BJ (cell line): ENCODE results near the gene CRIM1. TPM values are rescaled to one million over a fixed set of nuclear protein-coding genes. Genes with fewer than 3 reads are reported as not detected.

Source experiments
- CTCF ChIA-PET: fragments of 350-600 bp; formaldehyde crosslinking; extraction: SDS; loops from one replicate; lab custom pipeline; 2021; ENCODE audit warnings: antibody characterized with exemption, inconsistent platforms; lab: Yijun Ruan, JAX
- POLR2A ChIA-PET: fragments of 300-600 bp; sonication (Branson Sonifier 250); formaldehyde crosslinking; extraction: SDS; loops from one replicate; lab custom pipeline; 2021; ENCODE audit warnings: antibody characterized with exemption; lab: Charles Lee
- DNase-seq: peaks from one replicate; pipeline ENCODE4 v3.0.0-alpha.2; 2011; ENCODE audit warnings: low read depth
- H3K27me3 ChIP-seq: 2 replicates; pipeline ENCODE4 v1.6.0; 2011; ENCODE audit warnings: low read length; ENCODE audit not compliant: control insufficient read depth, insufficient read depth
- H3K36me3 ChIP-seq: 2 replicates; pipeline ENCODE4 v1.5.1; 2011; ENCODE audit warnings: low read length; ENCODE audit not compliant: control insufficient read depth, insufficient read depth
- H3K4me3 ChIP-seq: 2 replicates; pipeline ENCODE4 v1.5.1; 2011; ENCODE audit warnings: low read depth, mild to moderate bottlenecking, control low read depth, low read length
- CTCF ChIP-seq: IDR thresholded peaks from 2 replicates; pipeline ENCODE4 v1.5.1; 2011; ENCODE audit warnings: low read depth, mild to moderate bottlenecking, control low read depth, inconsistent platforms, low read length, moderate library complexity; ENCODE audit not compliant: insufficient read depth
- polyA plus RNA-seq: library from polyadenylated mRNA; depleted of rRNA; stranded (reverse); fragments of >200 nt; gene quantifications from 2 replicates; pipeline ENCODE4 v1.2.3, GENCODE V29; 2011

CRIM1 gene
- polyA plus RNA-seq, 1 experiment = 729 TPM

- ChIA-PET POLR2A (no interaction called here), CTCF (interaction anchor here (0.7 to 1.6 kb wide), 4 partner anchors 14 to 150 kb away, joined by 3 to 4 read pairs (median 4); no protein-coding TSS in a partner anchor)
- DNase-seq = no peak
- H3K27me3 ChIP-seq = no peaks in the 10 kb centered on the region
- no peak for TF ChIP-seq CTCF
- no peaks in the 10 kb centered on the region for H3K36me3 ChIP-seq
- peak overlapping the region; percentile 97 for H3K4me3 ChIP-seq
These were observed 1.6 kb downstream of the CRIM1 start for GRCh38 chr2:36356990-36357846.

GRCh38 chr2:36357847-36358659 is 2.5 kb downstream of the CRIM1 start:
- TF ChIP-seq CTCF = peak; percentile 63
- no peaks in the 10 kb centered on the region for H3K36me3 ChIP-seq
- peak overlapping the region; percentile 97 for H3K4me3 ChIP-seq
- ChIA-PET CTCF (interaction anchor here (0.8 to 1.6 kb wide), 4 partner anchors 13 to 307 kb away, joined by 3 to 4 read pairs (median 3); no protein-coding TSS in a partner anchor), POLR2A (interaction anchor here (0.6 to 0.7 kb wide), 2 partner anchors 16 to 427 kb away, joined by 3 to 5 read pairs; no protein-coding TSS in a partner anchor)
- no peak for DNase-seq
- no peaks in the 10 kb centered on the region for H3K27me3 ChIP-seq

DNA sequence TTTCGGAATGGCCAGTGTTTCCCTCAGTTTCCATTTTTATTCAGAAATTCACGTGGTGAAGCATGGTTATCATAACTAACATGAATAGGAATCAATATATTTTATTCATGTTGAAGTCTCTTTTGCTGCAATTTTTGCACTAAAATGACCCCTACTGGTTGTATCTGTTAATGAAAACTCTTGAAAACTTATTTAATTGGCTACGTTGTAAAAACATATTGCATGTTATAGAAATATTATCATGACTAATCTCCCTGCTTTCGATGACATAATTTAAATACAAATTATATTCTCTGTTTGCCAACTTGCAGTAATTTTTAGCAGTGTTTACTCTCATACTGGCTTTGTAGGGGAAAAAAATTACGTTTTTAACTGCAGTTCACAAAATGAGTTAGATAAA is 3.5 kb downstream of the CRIM1 start:
- POLR2A ChIA-PET = no interaction called here
- no peak for DNase-seq
- CTCF ChIA-PET = interaction anchor here (1.5 to 1.6 kb wide), 2 partner anchors 14 to 19 kb away, joined by 3 to 4 read pairs; no protein-coding TSS in a partner anchor
- peak overlapping the region; percentile 97 for H3K4me3 ChIP-seq
- no peaks in the 10 kb centered on the region for H3K36me3 ChIP-seq
- no peaks in the 10 kb centered on the region for H3K27me3 ChIP-seq
- TF ChIP-seq CTCF = peak; percentile 43

DNA sequence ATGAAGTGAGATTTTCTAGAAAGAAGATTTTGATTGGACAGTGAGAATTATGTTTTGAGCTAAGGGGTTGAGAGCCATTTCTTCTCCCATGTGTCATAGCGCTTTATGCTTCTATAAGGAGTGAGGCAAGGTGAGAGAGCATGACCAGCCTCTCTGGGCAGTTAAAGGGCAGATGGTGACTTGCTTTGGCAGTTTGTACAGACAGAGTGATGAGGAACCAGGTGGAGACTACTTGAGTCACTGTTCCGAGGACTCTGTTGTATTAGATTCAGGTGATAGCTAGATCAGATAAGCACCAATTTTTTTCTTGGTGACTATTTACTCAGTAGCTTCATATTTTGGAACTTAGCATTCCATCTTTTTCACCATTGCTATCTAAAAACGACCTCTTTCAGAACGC is 4.5 kb downstream of the CRIM1 start:
- no peaks in the 10 kb centered on the region for H3K36me3 ChIP-seq
- peak overlapping the region; percentile 97 for H3K4me3 ChIP-seq
- TF ChIP-seq CTCF = no peak
- POLR2A ChIA-PET = no interaction called here
- no peaks in the 10 kb centered on the region for H3K27me3 ChIP-seq
- DNase-seq = no peak
- CTCF ChIA-PET = interaction anchor here (1.0 to 1.5 kb wide), 2 partner anchors 20 to 303 kb away, joined by 3 read pairs; no protein-coding TSS in a partner anchor
